GM18861 (cell line): ENCODE results near the gene PRDM4.
"Not testable (repeated sequence)": the region's sequence is repeated elsewhere in the genome, so short reads cannot be mapped to it uniquely, and the experiment has no call there.

Experiments used
- ATAC-seq: cut with Tn5 transposase; IDR thresholded peaks from one replicate; pipeline ENCODE4 v1.9.1; 2021; ENCODE audit not compliant: unreplicated experiment

Gene PRDM4

DNA sequence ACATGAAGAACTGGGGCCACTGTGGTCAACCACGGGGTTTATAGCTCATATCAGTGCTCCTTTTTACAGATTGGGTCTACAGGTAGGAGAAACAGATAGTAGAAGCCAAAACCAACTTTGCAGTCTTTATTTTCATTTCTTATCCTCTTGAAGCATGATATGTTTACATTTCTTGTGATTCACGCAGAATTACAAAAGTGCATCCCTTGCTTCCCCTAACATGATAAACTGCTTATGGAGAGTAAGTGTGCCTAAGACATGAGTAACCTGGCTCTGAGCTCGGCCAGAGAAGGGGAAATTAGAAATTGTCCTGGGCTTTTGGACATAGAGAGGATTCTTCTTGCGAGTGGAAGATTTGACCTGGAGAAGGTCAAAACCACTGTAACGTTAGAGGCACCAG is 56.9 kb downstream of the PRDM4 start:
- no peak for ATAC-seq

GRCh38 chr12:107702106-107702505 is 58.8 kb downstream of the PRDM4 start:
- ATAC-seq: no peak

DNA sequence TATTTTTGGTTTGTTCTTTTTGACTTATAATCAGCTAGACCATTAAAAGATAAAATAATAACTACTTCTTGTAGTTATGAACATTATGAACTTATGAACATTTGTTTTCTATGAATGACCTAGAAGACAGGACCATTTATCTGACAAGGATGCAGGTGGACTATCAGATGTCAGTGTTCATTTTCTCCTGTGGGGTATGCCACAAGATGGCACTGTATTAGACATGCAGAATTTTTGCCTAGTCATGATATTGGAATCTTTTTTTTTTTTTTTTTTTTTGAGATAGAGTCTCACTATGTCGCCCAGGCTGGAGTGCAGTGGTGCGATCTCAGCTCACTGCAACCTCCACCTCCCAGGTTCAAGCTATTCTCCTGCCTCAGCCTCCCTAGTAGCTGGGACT is 65.2 kb downstream of the PRDM4 start:
- not testable (repeated sequence) for ATAC-seq

GRCh38 chr12:107685360-107686248 is 75.3 kb downstream of the PRDM4 start, which contains the start of gene PWP1:
PWP1 (plus strand) TSS chr12:107685799; CDS start chr12:107685900, 101 bp downstream.
- peak; percentile 67 for ATAC-seq

GRCh38 chr12:107684990-107685359 is 76.0 kb downstream of the PRDM4 start:
- ATAC-seq: no peak

- ATAC-seq: no peak
Measured at GRCh38 chr12:107684029-107684795, 76.7 kb downstream of the PRDM4 start.
